Inflammatory macrophage treated with lipopolysaccharide for 1 hour (primary cell): ENCODE data around the gene CSF2.
"Not testable (repeated sequence)": the region's sequence is repeated elsewhere in the genome, so short reads cannot be mapped to it uniquely, and the experiment has no call there.

Source experiments
- DNase-seq, 2 donors: peaks; one replicate each; pipeline ENCODE4 v3.0.0-alpha.2; 2020 to 2022

Gene CSF2

GRCh38 chr5:132114150-132115121 lies 40.8 kb downstream of the CSF2 start:
- DNase-seq, result peak; percentile 44 to 65

- no peak for DNase-seq
Observed at GRCh38 chr5:132115375-132115774, 41.8 kb downstream of the CSF2 start.

- DNase-seq, result no peak
Observed at GRCh38 chr5:132116072-132116471, 42.5 kb downstream of the CSF2 start.

- not testable (repeated sequence) for DNase-seq
Observed at GRCh38 chr5:132116909-132117489, 43.4 kb downstream of the CSF2 start.

GRCh38 chr5:132120717-132121116 lies 47.1 kb downstream of the CSF2 start:
- DNase-seq, result not testable (repeated sequence)

GRCh38 chr5:132122971-132123370 lies 49.4 kb downstream of the CSF2 start:
- DNase-seq, result not testable (repeated sequence)

- not testable (repeated sequence) for DNase-seq
Observed at GRCh38 chr5:132123578-132123977, 50.0 kb downstream of the CSF2 start.
